ENCODE measurements around the gene GTF2H3.

- TF ChIP-seq, protein P1, sequence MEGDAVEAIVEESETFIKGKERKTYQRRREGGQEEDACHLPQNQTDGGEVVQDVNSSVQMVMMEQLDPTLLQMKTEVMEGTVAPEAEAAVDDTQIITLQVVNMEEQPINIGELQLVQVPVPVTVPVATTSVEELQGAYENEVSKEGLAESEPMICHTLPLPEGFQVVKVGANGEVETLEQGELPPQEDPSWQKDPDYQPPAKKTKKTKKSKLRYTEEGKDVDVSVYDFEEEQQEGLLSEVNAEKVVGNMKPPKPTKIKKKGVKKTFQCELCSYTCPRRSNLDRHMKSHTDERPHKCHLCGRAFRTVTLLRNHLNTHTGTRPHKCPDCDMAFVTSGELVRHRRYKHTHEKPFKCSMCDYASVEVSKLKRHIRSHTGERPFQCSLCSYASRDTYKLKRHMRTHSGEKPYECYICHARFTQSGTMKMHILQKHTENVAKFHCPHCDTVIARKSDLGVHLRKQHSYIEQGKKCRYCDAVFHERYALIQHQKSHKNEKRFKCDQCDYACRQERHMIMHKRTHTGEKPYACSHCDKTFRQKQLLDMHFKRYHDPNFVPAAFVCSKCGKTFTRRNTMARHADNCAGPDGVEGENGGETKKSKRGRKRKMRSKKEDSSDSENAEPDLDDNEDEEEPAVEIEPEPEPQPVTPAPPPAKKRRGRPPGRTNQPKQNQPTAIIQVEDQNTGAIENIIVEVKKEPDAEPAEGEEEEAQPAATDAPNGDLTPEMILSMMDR (IDR thresholded peaks at IDR 0.05) = no peak
- TF ChIP-seq RNF2 (IDR thresholded peaks at IDR 0.05; ENCODE audit: borderline replicate concordance, low read depth) = no peak
- TF ChIP-seq RCOR1 (IDR thresholded peaks at IDR 0.05; ENCODE audit: low read depth, low read length) = no peak
- TF ChIP-seq RAD21 (conservative IDR thresholded peaks at IDR 0.05 in 1 of 2, IDR thresholded peaks at IDR 0.05 in 1 of 2) = no peak
- no peak for TF ChIP-seq JUN (IDR thresholded peaks at IDR 0.05)
- TF ChIP-seq, protein P2, sequence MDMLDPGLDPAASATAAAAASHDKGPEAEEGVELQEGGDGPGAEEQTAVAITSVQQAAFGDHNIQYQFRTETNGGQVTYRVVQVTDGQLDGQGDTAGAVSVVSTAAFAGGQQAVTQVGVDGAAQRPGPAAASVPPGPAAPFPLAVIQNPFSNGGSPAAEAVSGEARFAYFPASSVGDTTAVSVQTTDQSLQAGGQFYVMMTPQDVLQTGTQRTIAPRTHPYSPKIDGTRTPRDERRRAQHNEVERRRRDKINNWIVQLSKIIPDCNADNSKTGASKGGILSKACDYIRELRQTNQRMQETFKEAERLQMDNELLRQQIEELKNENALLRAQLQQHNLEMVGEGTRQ (IDR thresholded peaks at IDR 0.05) = no peak
- TF ChIP-seq MAZ (IDR thresholded peaks at IDR 0.05; ENCODE audit: borderline replicate concordance, low read depth, low read length) = no peak
These were observed 62.6 kb downstream of the GTF2H3 start for GRCh38 chr12:123696207-123696606.
